ENCODE results near the gene ARFIP2. TPM values are rescaled to one million over a fixed set of nuclear protein-coding genes. Genes with fewer than 3 reads are reported as not detected.

The ARFIP2 gene
- total and polyA plus RNA-seq, 8 donors: 44.0 to 91.1 (median 68.8) TPM

DNA sequence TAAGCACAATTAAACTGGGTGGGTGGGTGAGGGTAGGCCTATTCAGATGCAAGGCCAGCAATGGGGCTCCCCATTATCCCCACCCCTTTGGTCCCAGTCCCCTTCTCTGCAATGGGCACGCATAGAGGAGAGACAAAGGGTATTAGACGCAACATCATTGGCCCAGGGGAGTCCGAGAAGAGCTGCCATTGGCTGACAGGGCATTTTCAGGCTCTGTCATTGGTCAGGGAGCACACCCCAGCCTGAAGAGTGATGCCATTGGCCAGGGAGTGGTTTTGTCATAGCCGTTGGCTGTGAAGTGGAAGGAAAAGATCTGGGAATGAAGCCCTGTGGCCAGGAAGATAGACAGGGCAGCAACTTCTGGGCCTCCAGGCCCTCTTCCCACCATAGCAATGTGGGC lies 4.6 kb downstream of the ARFIP2 start:
- no peaks in the 10 kb centered on the region for H3K27me3 ChIP-seq
- no peak for DNase-seq
- TF ChIP-seq POLR2AphosphoS5 (IDR thresholded peaks at IDR 0.05): no peak
- TF ChIP-seq, protein P1, sequence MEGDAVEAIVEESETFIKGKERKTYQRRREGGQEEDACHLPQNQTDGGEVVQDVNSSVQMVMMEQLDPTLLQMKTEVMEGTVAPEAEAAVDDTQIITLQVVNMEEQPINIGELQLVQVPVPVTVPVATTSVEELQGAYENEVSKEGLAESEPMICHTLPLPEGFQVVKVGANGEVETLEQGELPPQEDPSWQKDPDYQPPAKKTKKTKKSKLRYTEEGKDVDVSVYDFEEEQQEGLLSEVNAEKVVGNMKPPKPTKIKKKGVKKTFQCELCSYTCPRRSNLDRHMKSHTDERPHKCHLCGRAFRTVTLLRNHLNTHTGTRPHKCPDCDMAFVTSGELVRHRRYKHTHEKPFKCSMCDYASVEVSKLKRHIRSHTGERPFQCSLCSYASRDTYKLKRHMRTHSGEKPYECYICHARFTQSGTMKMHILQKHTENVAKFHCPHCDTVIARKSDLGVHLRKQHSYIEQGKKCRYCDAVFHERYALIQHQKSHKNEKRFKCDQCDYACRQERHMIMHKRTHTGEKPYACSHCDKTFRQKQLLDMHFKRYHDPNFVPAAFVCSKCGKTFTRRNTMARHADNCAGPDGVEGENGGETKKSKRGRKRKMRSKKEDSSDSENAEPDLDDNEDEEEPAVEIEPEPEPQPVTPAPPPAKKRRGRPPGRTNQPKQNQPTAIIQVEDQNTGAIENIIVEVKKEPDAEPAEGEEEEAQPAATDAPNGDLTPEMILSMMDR (IDR thresholded peaks at IDR 0.05): no peak
- TF ChIP-seq EP300 (IDR thresholded peaks at IDR 0.05): no peak
- no peak for TF ChIP-seq POLR2A (IDR thresholded peaks at IDR 0.05)
- no peak overlapping the region for H3K4me3 ChIP-seq
- intact Hi-C loops (cut with DNase I; ENCODE audit: low total_unique reads): no loop called here
- H3K36me3 ChIP-seq: peaks cover 27 to 33% (median 29%) of the 10 kb centered on the region in 4 donors
- 86 to 97% (median 93%) methylated on average over 4 of the region's 4 CpGs for WGBS, 5 donors
- H3K9me3 ChIP-seq: no peaks in the 10 kb centered on the region
- H3K27ac ChIP-seq: peak overlapping the region; percentile 90 to 97 (median 94)
- H3K4me1 ChIP-seq: peaks cover 32 to 73% (median 65%) of the 10 kb centered on the region in 4 donors

DNA sequence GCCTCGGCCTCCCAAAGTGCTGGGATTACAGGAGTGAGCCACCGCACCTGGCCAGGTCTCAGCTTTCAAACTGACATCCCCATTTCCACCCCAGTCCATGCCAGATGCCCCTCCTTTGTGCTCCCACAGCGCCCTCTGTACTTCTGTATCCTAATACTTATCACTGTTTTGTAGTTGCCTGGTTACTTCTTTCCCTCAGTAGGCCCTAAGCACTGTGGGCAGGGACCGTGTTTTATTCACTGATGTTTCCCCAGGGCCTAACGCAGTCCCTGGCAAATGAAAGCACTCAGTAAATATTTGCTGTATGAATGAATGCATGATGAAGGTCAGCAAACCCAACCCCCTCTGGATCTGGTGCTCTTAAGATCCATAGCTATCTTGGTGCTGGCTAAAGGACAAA lies 5.2 kb downstream of the ARFIP2 start:
- Histone ChIP-seq H3K4me3 (no peak overlapping the region), H3K9me3 (no peaks in the 10 kb centered on the region), H3K27me3 (no peaks in the 10 kb centered on the region), H3K36me3 (peaks cover 27 to 33% (median 29%) of the 10 kb centered on the region in 4 donors), H3K4me1 (peaks cover 32 to 78% (median 68%) of the 10 kb centered on the region in 4 donors), H3K27ac (peak overlapping the region; percentile 90 to 97 (median 94))
- intact Hi-C loops (cut with DNase I; ENCODE audit: low total_unique reads): no loop called here
- peak; percentile 72 to 80 for DNase-seq
- TF ChIP-seq POLR2AphosphoS5 (IDR thresholded peaks at IDR 0.05) (peak in 1 of 3 donors; percentile 67), POLR2A (IDR thresholded peaks at IDR 0.05) (no peak), EP300 (IDR thresholded peaks at IDR 0.05) (no peak)
- TF ChIP-seq, protein P1 (IDR thresholded peaks at IDR 0.05): peak in 1 of 7 experiments; percentile 16
- 28 to 46% (median 35%) methylated on average over 5 of the region's 5 CpGs for WGBS, 5 donors

DNA sequence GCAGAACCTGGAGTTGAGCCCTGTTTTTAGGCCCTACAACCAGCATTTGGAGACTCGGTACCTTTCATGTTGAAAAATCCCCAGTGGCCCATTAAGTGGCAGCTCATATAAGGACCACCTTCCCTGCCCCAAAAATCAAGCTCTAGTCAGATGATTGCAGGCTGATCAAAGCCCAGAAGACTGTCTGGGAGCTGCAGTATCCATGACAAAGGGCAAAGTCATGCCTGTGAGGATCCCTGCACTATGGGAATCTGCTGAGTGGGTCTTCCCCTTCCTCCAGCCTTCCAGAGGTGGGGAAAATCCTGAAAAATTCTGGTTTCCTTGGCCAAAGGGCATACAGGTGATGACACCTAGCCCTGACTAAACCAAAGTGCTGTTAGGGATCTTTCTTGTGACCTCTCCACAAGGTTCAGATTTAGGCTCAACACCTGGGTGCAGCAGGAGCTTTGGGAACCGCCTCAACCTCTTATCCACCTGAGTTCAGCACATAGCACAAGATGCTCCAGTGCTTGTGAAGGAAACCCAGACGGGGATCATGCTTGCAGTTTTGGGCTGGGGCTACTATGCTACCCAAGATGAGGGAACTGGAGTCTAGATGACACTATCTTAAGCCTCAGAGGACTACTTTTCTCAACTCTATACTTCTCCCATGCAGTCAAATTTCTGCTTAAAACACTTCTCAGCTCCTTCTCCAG lies 6.2 kb downstream of the ARFIP2 start:
- 58 to 76% (median 62%) methylated on average over 3 of the region's 3 CpGs for WGBS, 5 donors
- no peaks in the 10 kb centered on the region for H3K9me3 ChIP-seq
- peaks cover 27 to 33% (median 29%) of the 10 kb centered on the region in 4 donors for H3K36me3 ChIP-seq
- no peaks in the 10 kb centered on the region for H3K27me3 ChIP-seq
- H3K4me3 ChIP-seq: peak overlapping the region in 2 of 4 donors; percentile 78 to 88
- intact Hi-C loops (cut with DNase I; ENCODE audit: low total_unique reads): no loop called here
- H3K4me1 ChIP-seq: peaks cover 26 to 70% (median 64%) of the 10 kb centered on the region in 4 donors
- peak overlapping the region; percentile 90 to 97 (median 94) for H3K27ac ChIP-seq
- no peak for DNase-seq
- TF ChIP-seq POLR2A (IDR thresholded peaks at IDR 0.05) (no peak), EP300 (IDR thresholded peaks at IDR 0.05) (no peak), POLR2AphosphoS5 (IDR thresholded peaks at IDR 0.05) (no peak)
- TF ChIP-seq, protein P1 (IDR thresholded peaks at IDR 0.05): no peak

DNA sequence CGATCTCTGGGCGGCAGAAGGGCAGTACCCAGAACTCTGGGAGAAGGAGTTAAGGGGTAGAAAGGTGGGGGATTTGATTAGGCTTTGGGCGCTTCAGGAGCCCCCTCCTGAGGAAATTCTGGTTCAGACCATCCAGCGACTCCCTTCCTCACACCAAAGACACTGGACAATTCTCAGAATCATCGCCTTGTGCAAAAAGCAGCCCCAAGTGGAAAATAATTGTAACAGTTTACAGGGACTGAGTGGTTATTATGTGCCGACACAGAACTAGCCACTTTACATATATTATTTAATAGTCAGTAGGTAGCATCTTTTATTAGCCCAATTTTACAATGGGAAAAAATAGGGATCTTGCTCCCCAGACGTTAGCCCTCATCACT lies 6.7 kb downstream of the ARFIP2 start:
- H3K9me3 ChIP-seq: no peaks in the 10 kb centered on the region
- peaks cover 22 to 71% (median 63%) of the 10 kb centered on the region in 4 donors for H3K4me1 ChIP-seq
- intact Hi-C loops (cut with DNase I; ENCODE audit: low total_unique reads): no loop called here
- TF ChIP-seq, protein P1 (IDR thresholded peaks at IDR 0.05): no peak
- TF ChIP-seq POLR2AphosphoS5 (IDR thresholded peaks at IDR 0.05): peak in 1 of 3 donors; percentile 0
- no peak for TF ChIP-seq POLR2A (IDR thresholded peaks at IDR 0.05)
- TF ChIP-seq EP300 (IDR thresholded peaks at IDR 0.05): no peak
- DNase-seq: no peak
- no peaks in the 10 kb centered on the region for H3K27me3 ChIP-seq
- peak overlapping the region; percentile 90 to 97 (median 94) for H3K27ac ChIP-seq
- WGBS, 5 donors: 19 to 30% (median 20%) methylated on average over 7 of the region's 7 CpGs
- H3K4me3 ChIP-seq: peak overlapping the region; percentile 76 to 88 (median 80)
- peaks cover 27 to 31% (median 29%) of the 10 kb centered on the region in 4 donors for H3K36me3 ChIP-seq
